CD8-positive, alpha-beta memory T cell (primary cell): ENCODE data around the gene OBSCN. TPM values are rescaled to one million over a fixed set of nuclear protein-coding genes. Genes with fewer than 3 reads are reported as not detected.

Source experiments
- CTCF ChIA-PET: fragments of 350-600 bp; sonication (Branson Sonifier 250); formaldehyde crosslinking; loops from one replicate; lab custom pipeline; 2021; ENCODE audit warnings: antibody characterized with exemption; lab: Charles Lee
- POLR2A ChIA-PET: fragments of 350-600 bp; sonication (Branson Sonifier 250); formaldehyde crosslinking; loops from one replicate; lab custom pipeline; 2021; ENCODE audit warnings: antibody characterized with exemption; lab: Charles Lee
- DNase-seq, 5 donors: peaks; one replicate each; pipeline versions ENCODE4 v3.0.0 to v3.0.0-alpha.2; 2020 to 2022; ENCODE audit warnings: mixed read lengths in 1 of 5
- H3K27ac ChIP-seq: one replicate; pipeline ENCODE4 v1.7.0; 2013; ENCODE audit warnings: low read depth, mild to moderate bottlenecking, low read length, moderate library complexity
- H3K27me3 ChIP-seq: 2 replicates; pipeline ENCODE4 v1.7.0; 2013; ENCODE audit warnings: low read length, mild to moderate bottlenecking; ENCODE audit not compliant: insufficient read depth, poor library complexity, severe bottlenecking
- H3K36me3 ChIP-seq: 2 replicates; pipeline ENCODE4 v1.7.0; 2013; ENCODE audit warnings: mild to moderate bottlenecking, low read length, moderate library complexity; ENCODE audit not compliant: insufficient read depth
- H3K4me1 ChIP-seq: 2 replicates; pipeline ENCODE4 v1.7.0; 2013; ENCODE audit warnings: mild to moderate bottlenecking, low read length, moderate library complexity; ENCODE audit not compliant: insufficient read depth
- H3K4me3 ChIP-seq: 2 replicates; pipeline ENCODE4 v1.7.0; 2013; ENCODE audit warnings: mild to moderate bottlenecking, low read length
- H3K9me3 ChIP-seq: 2 replicates; pipeline ENCODE4 v1.7.0; 2013; ENCODE audit warnings: mild to moderate bottlenecking, low read length
- H3K27ac Mint-ChIP-seq, 8 donors: one replicate each; pipeline ENCODE4 v1.8.0; 2020 to 2021; ENCODE audit warnings: mixed read lengths in 8 of 8, mild to moderate bottlenecking in 6 of 8, inconsistent platforms in 3 of 8, moderate library complexity in 3 of 8
- H3K27me3 Mint-ChIP-seq, 2 donors: one replicate each; pipeline ENCODE4 v1.8.0; 2020 to 2021; ENCODE audit warnings: mixed read lengths in 2 of 2, mild to moderate bottlenecking in 1 of 2, moderate library complexity in 1 of 2
- H3K36me3 Mint-ChIP-seq, 3 donors: one replicate each; pipeline ENCODE4 v1.8.0; 2020 to 2021; ENCODE audit warnings: mixed read lengths in 3 of 3, inconsistent platforms in 1 of 3, mild to moderate bottlenecking in 1 of 3
- H3K4me1 Mint-ChIP-seq, 3 donors: one replicate each; pipeline ENCODE4 v1.8.0; 2020 to 2021; ENCODE audit warnings: mixed read lengths in 3 of 3, inconsistent platforms in 1 of 3, mild to moderate bottlenecking in 1 of 3
- H3K4me3 Mint-ChIP-seq, 7 donors: one replicate each; pipeline ENCODE4 v1.8.0; 2020 to 2021; ENCODE audit warnings: mixed read lengths in 7 of 7, mild to moderate bottlenecking in 6 of 7, moderate library complexity in 4 of 7, inconsistent platforms in 2 of 7
- H3K9me3 Mint-ChIP-seq, 5 donors: one replicate each; pipeline ENCODE4 v1.8.0; 2020 to 2022; ENCODE audit warnings: mixed read lengths in 5 of 5, mild to moderate bottlenecking in 3 of 5, moderate library complexity in 2 of 5, inconsistent platforms in 1 of 5
- polyA plus RNA-seq: library from polyadenylated mRNA; unstranded; fragments of 300-500 nt; fragmentation: Illumina TruSeq; gene quantifications from one replicate; pipeline ENCODE4 v1.2.3, GENCODE V29; 2021
- total RNA-seq, 2 experiments: library from RNA; stranded (reverse); gene quantifications; one replicate each; pipeline ENCODE4 v1.2.3, GENCODE V29; 2021

OBSCN gene
- total and polyA plus RNA-seq, 3 experiments from 2014 or later: 3.0 to 13.6 (median 10.9) TPM

- POLR2A ChIA-PET: no interaction called here
- Mint-ChIP-seq H3K9me3 (peaks cover 11 to 15% (median 14%) of the 10 kb centered on the region in 5 donors), H3K27me3 (no peaks in the 10 kb centered on the region), H3K27ac (no peak overlapping the region), H3K4me3 (no peak overlapping the region), H3K36me3 (peaks cover 10 to 29% (median 21%) of the 10 kb centered on the region in 3 donors), H3K4me1 (no peaks in the 10 kb centered on the region)
- peaks cover 10% of the 10 kb centered on the region for H3K9me3 ChIP-seq
- CTCF ChIA-PET: no interaction called here
- no peaks in the 10 kb centered on the region for H3K4me1 ChIP-seq
- H3K36me3 ChIP-seq: peaks cover 6% of the 10 kb centered on the region
- H3K27ac ChIP-seq: no peak overlapping the region
- no peak for DNase-seq
- no peaks in the 10 kb centered on the region for H3K27me3 ChIP-seq
- no peak overlapping the region for H3K4me3 ChIP-seq
Measured at GRCh38 chr1:228261706-228262105, 53.9 kb downstream of the OBSCN start.

- Mint-ChIP-seq H3K4me3 (no peak overlapping the region), H3K9me3 (peaks cover 11 to 15% (median 14%) of the 10 kb centered on the region in 5 donors), H3K4me1 (no peaks in the 10 kb centered on the region), H3K27ac (no peak overlapping the region), H3K27me3 (no peaks in the 10 kb centered on the region), H3K36me3 (peaks cover 10 to 30% (median 21%) of the 10 kb centered on the region in 3 donors)
- no peaks in the 10 kb centered on the region for H3K27me3 ChIP-seq
- no peak overlapping the region for H3K27ac ChIP-seq
- DNase-seq: no peak
- peaks cover 6% of the 10 kb centered on the region for H3K36me3 ChIP-seq
- no peak overlapping the region for H3K4me3 ChIP-seq
- no peaks in the 10 kb centered on the region for H3K4me1 ChIP-seq
- POLR2A ChIA-PET: no interaction called here
- peaks cover 10% of the 10 kb centered on the region for H3K9me3 ChIP-seq
- CTCF ChIA-PET: interaction anchor here (1.7 kb wide), 1 partner anchor 10 kb away, joined by 4 read pairs; no protein-coding TSS in a partner anchor
Measured at GRCh38 chr1:228262475-228262874, 54.6 kb downstream of the OBSCN start.

GRCh38 chr1:228263636-228264035 lies 55.8 kb downstream of the OBSCN start:
- H3K36me3 ChIP-seq: peaks cover 6% of the 10 kb centered on the region
- ChIA-PET POLR2A (no interaction called here), CTCF (interaction anchor here (1.7 kb wide), 1 partner anchor 9 kb away, joined by 4 read pairs; no protein-coding TSS in a partner anchor)
- Mint-ChIP-seq H3K36me3 (peaks cover 13 to 29% (median 21%) of the 10 kb centered on the region in 3 donors), H3K27ac (no peak overlapping the region), H3K9me3 (peaks cover 11 to 14% (median 12%) of the 10 kb centered on the region in 5 donors), H3K4me1 (no peaks in the 10 kb centered on the region), H3K4me3 (no peak overlapping the region), H3K27me3 (no peaks in the 10 kb centered on the region)
- H3K4me3 ChIP-seq: no peak overlapping the region
- no peak overlapping the region for H3K27ac ChIP-seq
- no peaks in the 10 kb centered on the region for H3K27me3 ChIP-seq
- H3K4me1 ChIP-seq: no peaks in the 10 kb centered on the region
- peaks cover 10% of the 10 kb centered on the region for H3K9me3 ChIP-seq
- no peak for DNase-seq

GRCh38 chr1:228264090-228264829 lies 56.4 kb downstream of the OBSCN start:
- Histone ChIP-seq H3K4me3 (no peak overlapping the region), H3K9me3 (peaks cover 10% of the 10 kb centered on the region), H3K4me1 (no peaks in the 10 kb centered on the region), H3K36me3 (peaks cover 6% of the 10 kb centered on the region), H3K27ac (no peak overlapping the region), H3K27me3 (no peaks in the 10 kb centered on the region)
- H3K27ac Mint-ChIP-seq: no peak overlapping the region
- no peaks in the 10 kb centered on the region for H3K4me1 Mint-ChIP-seq
- no peak for DNase-seq
- H3K9me3 Mint-ChIP-seq: peaks cover 10 to 14% (median 12%) of the 10 kb centered on the region in 5 donors
- H3K36me3 Mint-ChIP-seq: peaks cover 13 to 24% (median 21%) of the 10 kb centered on the region in 3 donors
- ChIA-PET POLR2A (no interaction called here), CTCF (interaction anchor here (1.7 kb wide), 1 partner anchor 9 kb away, joined by 4 read pairs; no protein-coding TSS in a partner anchor)
- H3K4me3 Mint-ChIP-seq: no peak overlapping the region
- H3K27me3 Mint-ChIP-seq: no peaks in the 10 kb centered on the region

GRCh38 chr1:228265167-228265566 lies 57.3 kb downstream of the OBSCN start:
- Mint-ChIP-seq H3K27me3 (no peaks in the 10 kb centered on the region), H3K4me3 (no peak overlapping the region), H3K9me3 (peaks cover 10 to 14% (median 12%) of the 10 kb centered on the region in 5 donors), H3K27ac (no peak overlapping the region), H3K36me3 (peaks cover 13 to 23% (median 21%) of the 10 kb centered on the region in 3 donors), H3K4me1 (no peaks in the 10 kb centered on the region)
- ChIA-PET POLR2A (no interaction called here), CTCF (no interaction called here)
- Histone ChIP-seq H3K27ac (no peak overlapping the region), H3K36me3 (peaks cover 6% of the 10 kb centered on the region), H3K4me1 (no peaks in the 10 kb centered on the region), H3K9me3 (peaks cover 10% of the 10 kb centered on the region), H3K4me3 (no peak overlapping the region), H3K27me3 (no peaks in the 10 kb centered on the region)
- no peak for DNase-seq

- Mint-ChIP-seq H3K4me3 (peak overlapping the region in 1 of 7 donors; percentile 32), H3K27me3 (no peaks in the 10 kb centered on the region), H3K4me1 (peaks cover 0 to 4% (median 0%) of the 10 kb centered on the region in 3 donors), H3K9me3 (no peaks in the 10 kb centered on the region), H3K27ac (no peak overlapping the region), H3K36me3 (peaks cover 0 to 13% (median 5%) of the 10 kb centered on the region in 3 donors)
- Histone ChIP-seq H3K27me3 (no peaks in the 10 kb centered on the region), H3K27ac (no peak overlapping the region), H3K4me1 (no peaks in the 10 kb centered on the region), H3K36me3 (no peaks in the 10 kb centered on the region), H3K4me3 (no peak overlapping the region), H3K9me3 (no peaks in the 10 kb centered on the region)
- ChIA-PET CTCF (interaction anchor here (1.6 kb wide), 1 partner anchor 233 kb away, joined by 3 read pairs; no protein-coding TSS in a partner anchor), POLR2A (no interaction called here)
- DNase-seq: no peak
Measured at GRCh38 chr1:228267962-228268880, 60.4 kb downstream of the OBSCN start.

- H3K27ac Mint-ChIP-seq: no peak overlapping the region
- H3K4me3 Mint-ChIP-seq: no peak overlapping the region
- peaks cover 0 to 4% (median 0%) of the 10 kb centered on the region in 3 donors for H3K4me1 Mint-ChIP-seq
- ChIA-PET CTCF (interaction anchor here (1.6 kb wide), 1 partner anchor 232 kb away, joined by 3 read pairs; no protein-coding TSS in a partner anchor), POLR2A (no interaction called here)
- no peaks in the 10 kb centered on the region for H3K27me3 ChIP-seq
- no peaks in the 10 kb centered on the region for H3K9me3 ChIP-seq
- DNase-seq: no peak
- H3K4me3 ChIP-seq: no peak overlapping the region
- H3K36me3 ChIP-seq: no peaks in the 10 kb centered on the region
- H3K9me3 Mint-ChIP-seq: no peaks in the 10 kb centered on the region
- H3K4me1 ChIP-seq: no peaks in the 10 kb centered on the region
- H3K27me3 Mint-ChIP-seq: no peaks in the 10 kb centered on the region
- peaks cover 0 to 13% (median 5%) of the 10 kb centered on the region in 3 donors for H3K36me3 Mint-ChIP-seq
- H3K27ac ChIP-seq: no peak overlapping the region
Measured at GRCh38 chr1:228268881-228269265, 61.0 kb downstream of the OBSCN start.
